Left lung (tissue), 10 donors: Measurements from ENCODE around the gene PRKCQ. TPM values are rescaled to one million over a fixed set of nuclear protein-coding genes. Genes with fewer than 3 reads are reported as not detected.

Source experiments
- ATAC-seq: fragments of 200-7000 bp; cut with Tn5 transposase; one replicate; pipeline ENCODE4 v1.9.1; 2020; ENCODE audit warnings: moderate library complexity
- DNase-seq, 4 donors: peaks; one replicate each; pipeline ENCODE4 v3.0.0-alpha.2; 2013 to 2020
- H3K27ac ChIP-seq, 2 donors: fragments of 200-600 bp; sonication (generic) in 1 of 2; one replicate each; pipeline versions ENCODE4 v1.5.0 to v1.8.0; 2020 to 2021
- H3K27me3 ChIP-seq, 2 donors: fragments of 200-600 bp; sonication (generic) in 1 of 2; one replicate each; pipeline versions ENCODE4 v1.5.0 to v1.8.0; 2020 to 2021
- H3K36me3 ChIP-seq, 2 donors: fragments of 200-600 bp; sonication (generic) in 1 of 2; one replicate each; pipeline versions ENCODE4 v1.5.0 to v1.8.0; 2020 to 2021
- H3K4me1 ChIP-seq, 2 donors: fragments of 200-600 bp; one replicate each; pipeline ENCODE4 v1.8.0; 2021
- H3K4me3 ChIP-seq, 2 donors: fragments of 200-600 bp; sonication (generic) in 1 of 2; one replicate each; pipeline versions ENCODE4 v1.5.0 to v1.8.0; 2020 to 2021; ENCODE audit warnings: mild to moderate bottlenecking in 1 of 2
- H3K9me3 ChIP-seq, 2 donors: fragments of 200-600 bp; sonication (generic) in 1 of 2; one replicate each; pipeline versions ENCODE4 v1.5.0 to v1.8.0; 2020 to 2021
- intact Hi-C, 2 donors: fragments of 100-400 bp; cut with DNase I; formaldehyde crosslinking; loops; one replicate each; pipeline versions ENCODE4 v1.11.2 to v1.14.2; 2022
- polyA plus RNA-seq, 6 donors: library from polyadenylated mRNA; unstranded; fragments of 120-200 nt; gene quantifications; one replicate each; pipeline ENCODE4 v1.2.1, GENCODE V29; 2013; ENCODE audit not compliant: insufficient read length in 6 of 6
- total RNA-seq, 2 donors: library from RNA; stranded (reverse); fragmentation: NEBNext Ultra II Directional; extraction: Animal tissue kit (Norgen Biotek cat#: 25700); gene quantifications; one replicate each; pipeline ENCODE4 v1.2.1, GENCODE V29; 2021
- TF ChIP-seq, protein P1 (sequence below), 2 donors: fragments of 200-600 bp; sonication (generic) in 1 of 2; IDR thresholded peaks; one replicate each; pipeline versions ENCODE4 v1.5.0 to v1.8.0; 2021; ENCODE audit warnings: antibody characterized with exemption in 2 of 2
- donor health status: DM: no; HTN: yes; CAD: no.
- donor health status: DM: no; HTN: no; CAD: no.

The PRKCQ gene
- total and polyA plus RNA-seq, 8 donors, result 5.5 to 7.3 (median 6.4) TPM

DNA sequence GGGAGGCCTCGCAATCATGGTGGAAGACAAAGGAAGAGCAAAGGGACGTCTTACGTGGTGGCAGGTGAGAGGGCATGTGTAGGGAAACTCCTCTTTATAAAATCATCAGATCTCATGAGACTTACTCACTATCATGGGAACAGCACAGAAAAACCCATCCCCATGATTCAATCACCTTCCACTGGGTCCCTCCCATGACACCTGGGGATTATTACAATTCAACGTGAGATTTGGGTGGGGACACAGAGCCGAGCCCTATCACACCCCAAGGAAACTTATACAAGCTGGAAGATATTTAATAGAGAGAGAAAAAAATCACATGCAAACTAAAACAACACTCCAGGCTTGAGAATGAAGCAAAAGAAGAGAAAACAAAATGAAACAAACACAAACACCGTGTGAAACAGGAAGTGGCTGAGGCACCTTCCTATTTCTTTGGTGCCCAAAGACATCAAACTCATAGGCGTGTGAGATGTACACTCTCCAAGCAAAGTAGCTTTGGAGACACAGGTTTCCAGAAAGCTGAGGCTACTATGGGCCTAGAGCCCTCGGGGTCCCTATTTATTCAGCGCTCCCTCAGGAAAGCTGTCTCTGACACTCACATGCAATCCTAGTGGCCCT lies 97.2 kb downstream of the PRKCQ start:
- TF ChIP-seq, protein P1, sequence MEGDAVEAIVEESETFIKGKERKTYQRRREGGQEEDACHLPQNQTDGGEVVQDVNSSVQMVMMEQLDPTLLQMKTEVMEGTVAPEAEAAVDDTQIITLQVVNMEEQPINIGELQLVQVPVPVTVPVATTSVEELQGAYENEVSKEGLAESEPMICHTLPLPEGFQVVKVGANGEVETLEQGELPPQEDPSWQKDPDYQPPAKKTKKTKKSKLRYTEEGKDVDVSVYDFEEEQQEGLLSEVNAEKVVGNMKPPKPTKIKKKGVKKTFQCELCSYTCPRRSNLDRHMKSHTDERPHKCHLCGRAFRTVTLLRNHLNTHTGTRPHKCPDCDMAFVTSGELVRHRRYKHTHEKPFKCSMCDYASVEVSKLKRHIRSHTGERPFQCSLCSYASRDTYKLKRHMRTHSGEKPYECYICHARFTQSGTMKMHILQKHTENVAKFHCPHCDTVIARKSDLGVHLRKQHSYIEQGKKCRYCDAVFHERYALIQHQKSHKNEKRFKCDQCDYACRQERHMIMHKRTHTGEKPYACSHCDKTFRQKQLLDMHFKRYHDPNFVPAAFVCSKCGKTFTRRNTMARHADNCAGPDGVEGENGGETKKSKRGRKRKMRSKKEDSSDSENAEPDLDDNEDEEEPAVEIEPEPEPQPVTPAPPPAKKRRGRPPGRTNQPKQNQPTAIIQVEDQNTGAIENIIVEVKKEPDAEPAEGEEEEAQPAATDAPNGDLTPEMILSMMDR (IDR thresholded peaks at IDR 0.05), result no peak
- ATAC-seq, result no peak
- intact Hi-C loops, result no loop called here

DNA sequence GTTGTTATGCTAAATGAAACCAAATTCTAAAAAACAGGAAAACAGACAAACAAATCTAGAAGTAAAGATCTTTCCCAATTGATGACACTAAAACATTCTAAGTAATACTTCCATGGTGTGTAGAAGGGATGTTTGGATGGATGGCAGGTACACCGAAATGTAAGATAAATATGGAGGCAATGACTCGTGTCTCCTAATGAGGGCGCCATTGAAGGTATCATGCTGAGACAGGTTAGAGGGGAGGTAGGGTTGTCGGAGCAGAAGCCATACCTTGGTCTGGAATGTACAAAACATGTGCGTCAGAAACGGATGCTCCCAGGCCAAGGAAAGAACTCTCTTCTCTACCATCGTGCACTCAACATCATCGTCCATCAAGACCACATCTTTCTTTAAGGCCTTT lies 101.4 kb downstream of the PRKCQ start:
- intact Hi-C loops, result no loop called here
- Histone ChIP-seq H3K4me3 (no peak overlapping the region), H3K36me3 (peaks cover 0 to 8% of the 10 kb centered on the region in 2 donors), H3K4me1 (peaks cover 0 to 7% of the 10 kb centered on the region in 2 donors), H3K9me3 (no peaks in the 10 kb centered on the region), H3K27me3 (no peaks in the 10 kb centered on the region), H3K27ac (no peak overlapping the region)
- DNase-seq (no peak), ATAC-seq (no peak)
- TF ChIP-seq, protein P1 (IDR thresholded peaks at IDR 0.05), result no peak

More for the DNA sequence above, 97.2 kb downstream of the PRKCQ start:
- Histone ChIP-seq H3K36me3 (peaks cover 0 to 11% of the 10 kb centered on the region in 2 donors), H3K4me3 (no peak overlapping the region), H3K27ac (peak overlapping the region in 1 of 2 donors; percentile 18), H3K9me3 (no peaks in the 10 kb centered on the region), H3K27me3 (no peaks in the 10 kb centered on the region), H3K4me1 (no peaks in the 10 kb centered on the region)
- DNase-seq, result no peak

DNA sequence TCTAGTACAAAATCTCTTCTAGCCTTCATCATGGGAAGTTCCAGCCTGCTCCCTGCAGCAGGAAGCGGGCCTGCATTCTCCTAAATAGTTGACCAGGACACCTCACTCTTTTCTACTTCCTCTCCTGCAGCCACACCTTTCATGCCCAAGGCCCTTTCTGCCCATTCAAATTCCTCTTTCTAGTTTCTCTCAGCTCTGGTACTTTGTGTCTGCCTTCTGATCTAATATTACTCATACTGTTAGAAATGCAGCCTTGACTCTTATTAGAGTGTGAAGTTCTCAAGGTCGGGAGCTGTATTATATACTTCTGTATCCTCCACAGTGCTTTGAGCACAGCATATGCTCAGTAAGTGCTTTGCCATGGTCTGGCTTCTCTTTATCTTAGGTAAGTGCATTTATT lies 103.1 kb downstream of the PRKCQ start:
- Histone ChIP-seq H3K27me3 (no peaks in the 10 kb centered on the region), H3K4me1 (peaks cover 0 to 21% of the 10 kb centered on the region in 2 donors), H3K36me3 (peaks cover 0 to 8% of the 10 kb centered on the region in 2 donors), H3K27ac (no peak overlapping the region), H3K4me3 (no peak overlapping the region), H3K9me3 (no peaks in the 10 kb centered on the region)
- DNase-seq (no peak), ATAC-seq (no peak)
- intact Hi-C loops, result no loop called here
- TF ChIP-seq, protein P1 (IDR thresholded peaks at IDR 0.05), result no peak

DNA sequence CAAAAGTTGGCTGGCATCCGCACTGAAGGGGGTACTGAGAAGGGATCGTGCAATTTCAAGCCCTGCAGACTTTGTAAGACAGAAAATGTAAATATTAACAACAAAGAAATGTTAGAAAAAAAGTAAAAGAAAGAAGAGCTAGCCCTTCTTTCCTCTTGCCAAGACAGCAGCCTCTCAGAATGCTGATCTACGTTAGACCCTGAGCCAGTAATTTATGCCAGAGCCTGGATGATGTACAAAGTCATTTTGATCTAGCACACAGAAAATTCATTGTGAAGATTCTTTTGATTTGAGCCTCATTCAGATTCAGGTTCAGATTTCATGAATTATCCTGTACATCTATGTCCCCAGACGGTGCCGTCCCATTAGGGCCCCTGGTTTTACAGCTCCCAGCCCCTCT lies 105.2 kb downstream of the PRKCQ start:
- Histone ChIP-seq H3K4me3 (no peak overlapping the region), H3K27me3 (no peaks in the 10 kb centered on the region), H3K4me1 (peaks cover 0 to 21% of the 10 kb centered on the region in 2 donors), H3K27ac (peak overlapping the region in 1 of 2 donors; percentile 71), H3K36me3 (peaks cover 0 to 8% of the 10 kb centered on the region in 2 donors), H3K9me3 (no peaks in the 10 kb centered on the region)
- DNase-seq (no peak), ATAC-seq (no peak)
- intact Hi-C loops, result no loop called here
- TF ChIP-seq, protein P1 (IDR thresholded peaks at IDR 0.05), result no peak

DNA sequence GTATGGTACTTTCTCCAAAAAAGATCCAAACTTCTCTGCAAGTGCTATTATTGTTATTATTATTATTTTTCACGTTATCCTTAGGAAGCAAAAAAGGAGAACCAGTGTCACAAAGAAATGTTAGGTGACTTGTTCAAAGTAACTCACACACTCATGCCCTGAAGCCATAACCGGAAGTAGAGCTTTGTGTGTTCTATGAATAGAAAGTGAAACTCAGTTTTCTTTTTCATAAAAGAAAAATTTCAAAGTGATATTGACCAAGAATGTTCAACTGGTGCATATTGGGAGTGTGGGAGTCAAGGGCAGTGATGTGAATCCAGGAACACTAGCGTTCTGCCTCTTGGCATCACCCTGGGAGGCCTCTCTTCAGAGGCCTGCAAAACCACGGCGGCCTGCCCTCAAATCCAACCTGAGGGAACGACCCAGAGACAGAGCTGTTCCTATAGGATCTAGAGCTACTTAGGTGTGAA lies 106.1 kb downstream of the PRKCQ start:
- TF ChIP-seq, protein P1 (IDR thresholded peaks at IDR 0.05), result no peak
- Histone ChIP-seq H3K4me3 (peak overlapping the region in 1 of 2 donors; percentile 16), H3K36me3 (peaks cover 0 to 8% of the 10 kb centered on the region in 2 donors), H3K27me3 (no peaks in the 10 kb centered on the region), H3K27ac (peak overlapping the region in 1 of 2 donors; percentile 71), H3K9me3 (no peaks in the 10 kb centered on the region), H3K4me1 (peaks cover 0 to 21% of the 10 kb centered on the region in 2 donors)
- intact Hi-C loops, result no loop called here
- ATAC-seq (peak; percentile 36), DNase-seq (no peak)
